Measurements from ENCODE around the gene CDC25A. TPM values are rescaled to one million over a fixed set of nuclear protein-coding genes. Genes with fewer than 3 reads are reported as not detected.
A peak's percentile ranks its signal among the peaks of the same experiment; 100 is the strongest.

Gene CDC25A
- total and polyA plus RNA-seq, 2 of the 13 experiments (the other 11 are each of a cell fraction or from before 2014, with no cell fraction given): 7.9 to 45.4 TPM

DNA sequence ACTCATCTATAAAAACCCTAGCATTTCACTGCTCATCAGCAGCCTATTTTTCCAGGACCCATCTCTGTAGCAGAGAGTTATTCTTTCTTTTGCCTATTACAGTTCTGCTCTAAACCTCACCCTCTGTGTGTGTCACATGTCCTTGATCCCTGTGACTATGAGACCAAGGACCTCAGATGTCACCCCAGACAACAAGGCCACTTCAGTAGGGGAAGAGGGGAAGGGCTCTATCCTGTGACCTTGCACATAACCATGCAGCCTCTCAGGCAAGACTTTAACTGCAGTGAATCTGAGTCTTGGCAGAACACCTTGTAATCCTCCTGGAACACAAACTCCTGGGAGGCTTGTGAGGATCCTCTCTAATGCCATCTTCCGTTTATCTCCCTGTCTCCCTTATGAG lies 48.3 kb upstream of the CDC25A start (continued):
- TF ChIP-seq ZNF570 (CRISPR knock-in tag; IDR thresholded peaks at IDR 0.05; ENCODE audit: borderline replicate concordance): no peak
- TF ChIP-seq CBX5 (CRISPR knock-in tag; IDR thresholded peaks at IDR 0.05; ENCODE audit: borderline replicate concordance): no peak
- no peak for TF ChIP-seq KDM3A (CRISPR knock-in tag; IDR thresholded peaks at IDR 0.05; ENCODE audit: low read depth)
- TF ChIP-seq THRA (CRISPR knock-in tag; IDR thresholded peaks at IDR 0.05; ENCODE audit: borderline replicate concordance): peak; percentile 70; the same call in 1 of the 2 replicates
- TF ChIP-seq HOXA5 (CRISPR knock-in tag; IDR thresholded peaks at IDR 0.05): no peak
- no peak for TF ChIP-seq ZBTB34 (CRISPR knock-in tag; IDR thresholded peaks at IDR 0.05)
- TF ChIP-seq NR2F6 (IDR thresholded peaks at IDR 0.05): peak; percentile 58
- TF ChIP-seq NR2F6 (CRISPR knock-in tag; IDR thresholded peaks at IDR 0.05): peak; percentile 70; the same call in 1 of the 2 replicates
- no peak for TF ChIP-seq KDM4B (CRISPR knock-in tag; IDR thresholded peaks at IDR 0.05)
- TF ChIP-seq NR2F1 (CRISPR knock-in tag; IDR thresholded peaks at IDR 0.05): peak in 1 of 2 experiments; percentile 63; a peak in 1 of 4 replicates
- no peak for TF ChIP-seq ARID3A (IDR thresholded peaks at IDR 0.05; ENCODE audit: low read depth, low read length)
- no peak for TF ChIP-seq NONO (IDR thresholded peaks at IDR 0.05)
- 0 out of 2 replicates have a peak, but pooled peaks have one; percentile 43 for TF ChIP-seq NONO (CRISPR knock-in tag; conservative IDR thresholded peaks at IDR 0.05)
- TF ChIP-seq, protein P1, sequence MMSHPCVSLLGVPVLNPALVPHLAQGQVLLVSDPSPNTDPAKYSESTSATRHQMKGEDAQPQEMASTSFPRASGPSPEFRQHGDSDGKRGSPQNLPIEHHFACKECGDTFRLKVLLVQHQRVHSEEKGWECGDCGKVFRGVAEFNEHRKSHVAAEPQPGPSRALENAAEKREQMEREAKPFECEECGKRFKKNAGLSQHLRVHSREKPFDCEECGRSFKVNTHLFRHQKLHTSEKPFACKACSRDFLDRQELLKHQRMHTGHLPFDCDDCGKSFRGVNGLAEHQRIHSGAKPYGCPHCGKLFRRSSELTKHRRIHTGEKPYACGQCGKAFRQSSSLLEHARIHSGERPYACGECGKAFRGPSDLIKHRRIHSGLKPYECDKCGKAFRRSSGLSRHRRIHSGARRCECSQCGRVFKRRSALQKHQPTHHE (CRISPR knock-in tag; IDR thresholded peaks at IDR 0.05; ENCODE audit: borderline replicate concordance): no peak
- TF ChIP-seq ZNF317 (CRISPR knock-in tag; IDR thresholded peaks at IDR 0.05): no peak
- no peak for TF ChIP-seq E2F1 (CRISPR knock-in tag; IDR thresholded peaks at IDR 0.05)
- TF ChIP-seq RBFOX2 (IDR thresholded peaks at IDR 0.05; ENCODE audit: low read depth, low read length): no peak
- TF ChIP-seq ZBTB4 (CRISPR knock-in tag; IDR thresholded peaks at IDR 0.05; ENCODE audit: borderline replicate concordance): no peak
- TF ChIP-seq ZNF577 (CRISPR knock-in tag; IDR thresholded peaks at IDR 0.05; ENCODE audit: borderline replicate concordance, low read depth): no peak
- TF ChIP-seq FOSL2 (CRISPR knock-in tag; IDR thresholded peaks at IDR 0.05): 0 out of 2 replicates have a peak, but pooled peaks have one; percentile 25
